Loucy (cell line): ENCODE results near the gene ENTR1.

Experiments used
- H2AFZ ChIP-seq: fragments of 200-600 bp; sonication (generic); 2 replicates; pipeline ENCODE4 v1.6.0; 2016; ENCODE audit warnings: antibody characterized with exemption, mild to moderate bottlenecking, low read length, moderate library complexity
- H3F3A ChIP-seq: fragments of 200-600 bp; 2 replicates; pipeline ENCODE4 v1.6.0; 2016; ENCODE audit warnings: antibody characterized with exemption, low read depth, mild to moderate bottlenecking
- H3K27me3 ChIP-seq: fragments of 200-600 bp; sonication (generic); 2 replicates; pipeline ENCODE4 v1.6.1; 2014; ENCODE audit warnings: low read length, mild to moderate bottlenecking; ENCODE audit not compliant: insufficient read depth, poor library complexity, severe bottlenecking
- H3K36me3 ChIP-seq: fragments of 200-600 bp; sonication (generic); 2 replicates; pipeline ENCODE4 v1.6.1; 2016; ENCODE audit warnings: low read length; ENCODE audit not compliant: insufficient read depth
- H3K4me1 ChIP-seq: fragments of 200-600 bp; sonication (generic); 2 replicates; pipeline ENCODE4 v1.5.1; 2014; ENCODE audit warnings: low read length, mild to moderate bottlenecking; ENCODE audit not compliant: insufficient read depth, poor library complexity, severe bottlenecking
- H3K4me2 ChIP-seq: fragments of 200-600 bp; sonication (generic); 2 replicates; pipeline ENCODE4 v1.6.0; 2014; ENCODE audit warnings: antibody characterized with exemption, low read length, low read depth, mild to moderate bottlenecking; ENCODE audit not compliant: poor library complexity, severe bottlenecking
- H3K4me3 ChIP-seq: fragments of 200-600 bp; sonication (generic); 2 replicates; pipeline ENCODE4 v1.5.1; 2014; ENCODE audit warnings: low read length, mild to moderate bottlenecking, mixed read lengths; ENCODE audit not compliant: poor library complexity, severe bottlenecking
- H3K79me2 ChIP-seq: fragments of 200-600 bp; sonication (generic); 2 replicates; pipeline ENCODE4 v1.6.1; 2014; ENCODE audit warnings: low read length; ENCODE audit not compliant: insufficient read depth
- H3K9ac ChIP-seq: fragments of 200-600 bp; sonication (generic); 2 replicates; pipeline ENCODE4 v1.6.0; 2014; ENCODE audit warnings: mild to moderate bottlenecking, low read depth, low read length, moderate library complexity; ENCODE audit not compliant: poor library complexity, severe bottlenecking
- H3K9me2 ChIP-seq: fragments of 200-600 bp; sonication (generic); replicated peaks from 2 replicates; pipeline ENCODE4 v1.6.1; 2016; ENCODE audit warnings: low read depth, low read length, mixed read lengths
- H3K9me3 ChIP-seq: fragments of 200-600 bp; sonication (generic); 2 replicates; pipeline ENCODE4 v1.6.1; 2014; ENCODE audit warnings: mild to moderate bottlenecking, antibody characterized with exemption, low read length, low read depth; ENCODE audit not compliant: insufficient read depth
- H4K20me1 ChIP-seq: fragments of 200-600 bp; sonication (generic); 2 replicates; pipeline ENCODE4 v1.6.0; 2014; ENCODE audit warnings: antibody characterized with exemption, low read length, mild to moderate bottlenecking; ENCODE audit not compliant: insufficient read depth, poor library complexity, severe bottlenecking
- EZH2phosphoT487 ChIP-seq: fragments of 200-600 bp; IDR thresholded peaks from 2 replicates; pipeline ENCODE4 v1.6.1; 2018; ENCODE audit warnings: antibody characterized with exemption, mild to moderate bottlenecking, moderate library complexity, borderline replicate concordance
- TF ChIP-seq, protein P1 (sequence below): fragments of 200-600 bp; sonication (generic); conservative IDR thresholded peaks from 2 replicates; pipeline ENCODE4 v1.5.1; 2014; ENCODE audit warnings: mild to moderate bottlenecking, antibody characterized with exemption, low read length

ENTR1 gene

DNA sequence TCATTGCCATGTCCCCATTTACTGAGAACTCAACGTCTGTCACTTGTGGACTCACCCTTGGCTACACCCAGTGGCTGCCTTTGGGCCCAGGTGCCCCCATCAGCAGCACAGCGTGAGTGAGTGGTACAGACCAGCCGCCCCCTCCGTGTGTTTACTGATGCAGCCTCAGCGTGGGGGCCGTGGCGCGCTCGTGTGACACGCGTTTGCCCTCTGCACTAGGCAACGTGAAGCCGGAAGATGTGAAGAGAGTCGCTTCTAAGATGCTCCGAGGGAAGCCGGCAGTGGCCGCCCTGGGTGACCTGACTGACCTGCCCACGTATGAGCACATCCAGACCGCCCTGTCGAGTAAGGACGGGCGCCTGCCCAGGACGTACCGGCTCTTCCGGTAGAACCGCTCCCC is 12.5 kb upstream of the ENTR1 start:
- Histone ChIP-seq H3K9me3 (no peaks in the 10 kb centered on the region), H3K4me1 (no peaks in the 10 kb centered on the region), H3K9ac (no peak overlapping the region), H4K20me1 (no peaks in the 10 kb centered on the region), H3K27me3 (no peaks in the 10 kb centered on the region), H3F3A (no peaks in the 10 kb centered on the region), H3K79me2 (no peaks in the 10 kb centered on the region), H3K4me3 (no peak overlapping the region), H3K4me2 (no peak overlapping the region), H3K36me3 (peaks cover 51% of the 10 kb centered on the region; the same call in 1 of the 2 replicates), H2AFZ (no peak overlapping the region), H3K9me2 (no peaks in the 10 kb centered on the region)
- no peak for TF ChIP-seq EZH2phosphoT487
- TF ChIP-seq, protein P1, sequence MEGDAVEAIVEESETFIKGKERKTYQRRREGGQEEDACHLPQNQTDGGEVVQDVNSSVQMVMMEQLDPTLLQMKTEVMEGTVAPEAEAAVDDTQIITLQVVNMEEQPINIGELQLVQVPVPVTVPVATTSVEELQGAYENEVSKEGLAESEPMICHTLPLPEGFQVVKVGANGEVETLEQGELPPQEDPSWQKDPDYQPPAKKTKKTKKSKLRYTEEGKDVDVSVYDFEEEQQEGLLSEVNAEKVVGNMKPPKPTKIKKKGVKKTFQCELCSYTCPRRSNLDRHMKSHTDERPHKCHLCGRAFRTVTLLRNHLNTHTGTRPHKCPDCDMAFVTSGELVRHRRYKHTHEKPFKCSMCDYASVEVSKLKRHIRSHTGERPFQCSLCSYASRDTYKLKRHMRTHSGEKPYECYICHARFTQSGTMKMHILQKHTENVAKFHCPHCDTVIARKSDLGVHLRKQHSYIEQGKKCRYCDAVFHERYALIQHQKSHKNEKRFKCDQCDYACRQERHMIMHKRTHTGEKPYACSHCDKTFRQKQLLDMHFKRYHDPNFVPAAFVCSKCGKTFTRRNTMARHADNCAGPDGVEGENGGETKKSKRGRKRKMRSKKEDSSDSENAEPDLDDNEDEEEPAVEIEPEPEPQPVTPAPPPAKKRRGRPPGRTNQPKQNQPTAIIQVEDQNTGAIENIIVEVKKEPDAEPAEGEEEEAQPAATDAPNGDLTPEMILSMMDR: no peak

DNA sequence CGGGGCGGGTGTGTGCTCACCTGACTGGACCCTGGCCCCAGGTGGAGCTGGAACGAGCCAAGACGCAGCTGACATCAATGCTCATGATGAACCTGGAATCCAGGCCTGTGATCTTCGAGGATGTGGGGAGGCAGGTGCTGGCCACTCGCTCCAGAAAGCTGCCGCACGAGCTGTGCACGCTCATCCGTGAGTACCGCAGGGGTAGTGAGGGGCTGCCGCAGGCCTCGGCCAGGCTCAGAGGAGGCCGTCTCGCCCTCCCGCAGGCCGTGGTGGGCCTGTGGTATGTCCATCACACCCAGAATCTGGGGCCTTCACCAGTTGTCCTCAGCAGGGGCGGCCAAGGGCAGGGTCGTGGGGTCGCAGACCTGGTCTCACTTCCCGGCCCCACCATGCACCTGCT is 11.4 kb upstream of the ENTR1 start:
- H3K36me3 ChIP-seq: peaks cover 59% of the 10 kb centered on the region; the same call in 1 of the 2 replicates
- no peak overlapping the region for H3K4me3 ChIP-seq
- no peaks in the 10 kb centered on the region for H4K20me1 ChIP-seq
- no peaks in the 10 kb centered on the region for H3F3A ChIP-seq
- H3K4me1 ChIP-seq: no peaks in the 10 kb centered on the region
- no peaks in the 10 kb centered on the region for H3K79me2 ChIP-seq
- no peaks in the 10 kb centered on the region for H3K9me2 ChIP-seq
- no peak overlapping the region for H3K4me2 ChIP-seq
- TF ChIP-seq, protein P1: no peak
- H3K27me3 ChIP-seq: no peaks in the 10 kb centered on the region
- no peak overlapping the region for H2AFZ ChIP-seq
- H3K9me3 ChIP-seq: no peaks in the 10 kb centered on the region
- no peak overlapping the region for H3K9ac ChIP-seq

DNA sequence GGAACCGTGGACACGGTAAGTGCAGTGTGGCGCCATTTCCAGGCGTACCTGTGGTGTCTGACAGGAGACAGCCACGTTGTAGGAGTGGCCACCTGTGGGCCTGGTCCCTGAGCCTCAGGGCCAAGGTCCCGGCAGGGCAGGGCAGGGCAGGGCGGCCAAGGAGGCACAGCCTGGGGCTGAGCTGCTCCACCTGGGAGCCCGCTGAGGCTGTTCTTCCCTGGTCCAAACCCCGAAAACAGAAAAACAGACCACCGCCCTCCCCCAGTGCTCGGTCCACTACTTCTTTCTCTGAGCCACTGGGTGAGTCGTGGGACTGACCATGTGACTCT is 8.6 kb upstream of the ENTR1 start:
- TF ChIP-seq, protein P1: no peak
- no peak for TF ChIP-seq EZH2phosphoT487
- H3K36me3 ChIP-seq: peaks cover 73% of the 10 kb centered on the region; the same call in 1 of the 2 replicates

More for the DNA sequence above, 8.6 kb upstream of the ENTR1 start:
- Histone ChIP-seq H2AFZ (no peak overlapping the region), H3F3A (no peaks in the 10 kb centered on the region), H4K20me1 (no peaks in the 10 kb centered on the region), H3K79me2 (no peaks in the 10 kb centered on the region; the same call in 1 of the 2 replicates), H3K4me3 (no peak overlapping the region), H3K9ac (no peak overlapping the region), H3K4me1 (no peaks in the 10 kb centered on the region), H3K9me2 (no peaks in the 10 kb centered on the region), H3K27me3 (no peaks in the 10 kb centered on the region), H3K4me2 (no peak overlapping the region), H3K9me3 (no peaks in the 10 kb centered on the region)
